Right cardiac atrium (tissue), 5 donors: Measurements from ENCODE around the gene SQSTM1. TPM values are rescaled to one million over a fixed set of nuclear protein-coding genes. Genes with fewer than 3 reads are reported as not detected.
"Not testable (repeated sequence)": the region's sequence is repeated elsewhere in the genome, so short reads cannot be mapped to it uniquely, and the experiment has no call there.

ENCODE experiments used
- ATAC-seq, 2 donors: fragments of 200-7000 bp; cut with Tn5 transposase; one replicate each; pipeline versions ENCODE4 v1.8.0 to v1.9.1; 2020; ENCODE audit warnings: moderate library complexity in 2 of 2, mild to moderate bottlenecking in 1 of 2
- DNase-seq, 3 donors: peaks; one replicate each; pipeline ENCODE4 v3.0.0-alpha.2; 2020
- H3K27ac ChIP-seq: one replicate; pipeline ENCODE4 v1.5.1; 2013; ENCODE audit warnings: mild to moderate bottlenecking, low read length, control low read depth, moderate library complexity
- H3K27me3 ChIP-seq: one replicate; pipeline ENCODE4 v1.6.1; 2013; ENCODE audit not compliant: control insufficient read depth, insufficient read depth
- H3K4me1 ChIP-seq: one replicate; pipeline ENCODE4 v1.6.1; 2013; ENCODE audit warnings: low read length; ENCODE audit not compliant: control insufficient read depth, insufficient read depth
- H3K4me3 ChIP-seq: one replicate; pipeline ENCODE4 v1.5.1; 2013; ENCODE audit warnings: low read length, control low read depth
- H3K9me3 ChIP-seq: one replicate; pipeline ENCODE4 v1.6.1; 2013; ENCODE audit warnings: low read length; ENCODE audit not compliant: control insufficient read depth
- WGBS: extraction: QIAGEN DNeasy Blood & Tissue Kit; methylation state at CpG from one replicate; pipeline ENCODE4 v1.1.7; 2013; 5-methylcytosine and 5-hydroxymethylcytosine counted together
- intact Hi-C, 4 donors: fragments of 100-400 bp; cut with DNase I; formaldehyde crosslinking; loops; one replicate each; pipeline versions ENCODE4 v1.11.0 to v1.14.0; 2022 to 2023
- polyA plus RNA-seq: library from polyadenylated mRNA; stranded (reverse); fragments of 200-250 nt; gene quantifications from one replicate; pipeline ENCODE4 v1.2.3, GENCODE V29; 2013
- total RNA-seq, 4 donors: library from RNA; stranded (reverse); fragmentation: NEBNext Ultra II Directional; extraction: Animal tissue kit (Norgen Biotek cat#: 25700); gene quantifications; one replicate each; pipeline ENCODE4 v1.2.1, GENCODE V29; 2021
- donor health status: healthy with polysubstance abuse.
- donor health status: DM: no; HTN: yes; CAD: no.
- donor health status: DM: no; HTN: no; CAD: no.
- donor health status: DM: no; HTN: yes; CAD: no; lungs with severe emphysema.
- donor health status: DM: yes; HTN: yes; CAD: no.

SQSTM1 gene
- total and polyA plus RNA-seq, 5 donors: 257 to 406 (median 349) TPM

- Histone ChIP-seq H3K4me1 (no peaks in the 10 kb centered on the region), H3K27ac (no peak overlapping the region), H3K4me3 (no peak overlapping the region), H3K27me3 (no peaks in the 10 kb centered on the region), H3K9me3 (no peaks in the 10 kb centered on the region)
- intact Hi-C loops: no loop called here
- WGBS: 53% methylated on average over 17 of the region's 17 CpGs
- ATAC-seq (peak; percentile 60 to 71), DNase-seq (peak; percentile 85 to 90 (median 89))
These were observed 49.7 kb downstream of the SQSTM1 start for GRCh38 chr5:179870403-179870903.

- no peak overlapping the region for H3K4me3 ChIP-seq
- DNase-seq (no peak), ATAC-seq (no peak)
- H3K27me3 ChIP-seq: no peaks in the 10 kb centered on the region
- H3K27ac ChIP-seq: no peak overlapping the region
- no peaks in the 10 kb centered on the region for H3K4me1 ChIP-seq
- no peaks in the 10 kb centered on the region for H3K9me3 ChIP-seq
- WGBS: 87% methylated on average over 3 of the region's 3 CpGs
- intact Hi-C loops: no loop called here
These were observed 50.2 kb downstream of the SQSTM1 start for GRCh38 chr5:179870952-179871351.

DNA sequence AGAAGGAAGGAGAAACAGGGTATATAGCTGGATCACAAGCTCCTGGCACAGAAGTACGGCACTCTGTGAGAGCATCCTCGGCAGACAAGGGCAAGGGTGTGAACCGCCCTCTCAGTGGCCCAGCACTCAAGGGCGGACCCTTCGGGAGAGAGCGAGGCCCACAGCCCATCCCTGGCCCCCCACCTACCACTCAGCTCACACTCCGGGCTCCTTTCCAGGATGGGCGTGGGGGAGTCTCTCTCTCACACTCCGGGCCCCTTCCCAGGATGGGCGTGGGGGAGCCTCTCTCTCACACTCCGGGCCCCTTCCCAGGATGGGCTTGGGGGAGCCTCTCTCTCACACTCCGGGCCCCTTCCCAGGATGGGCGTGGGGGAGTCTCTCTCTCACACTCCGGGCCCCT, 50.8 kb downstream of the SQSTM1 start:
- intact Hi-C loops, DNase-seq, H3K9me3 ChIP-seq: not testable (repeated sequence)

DNA sequence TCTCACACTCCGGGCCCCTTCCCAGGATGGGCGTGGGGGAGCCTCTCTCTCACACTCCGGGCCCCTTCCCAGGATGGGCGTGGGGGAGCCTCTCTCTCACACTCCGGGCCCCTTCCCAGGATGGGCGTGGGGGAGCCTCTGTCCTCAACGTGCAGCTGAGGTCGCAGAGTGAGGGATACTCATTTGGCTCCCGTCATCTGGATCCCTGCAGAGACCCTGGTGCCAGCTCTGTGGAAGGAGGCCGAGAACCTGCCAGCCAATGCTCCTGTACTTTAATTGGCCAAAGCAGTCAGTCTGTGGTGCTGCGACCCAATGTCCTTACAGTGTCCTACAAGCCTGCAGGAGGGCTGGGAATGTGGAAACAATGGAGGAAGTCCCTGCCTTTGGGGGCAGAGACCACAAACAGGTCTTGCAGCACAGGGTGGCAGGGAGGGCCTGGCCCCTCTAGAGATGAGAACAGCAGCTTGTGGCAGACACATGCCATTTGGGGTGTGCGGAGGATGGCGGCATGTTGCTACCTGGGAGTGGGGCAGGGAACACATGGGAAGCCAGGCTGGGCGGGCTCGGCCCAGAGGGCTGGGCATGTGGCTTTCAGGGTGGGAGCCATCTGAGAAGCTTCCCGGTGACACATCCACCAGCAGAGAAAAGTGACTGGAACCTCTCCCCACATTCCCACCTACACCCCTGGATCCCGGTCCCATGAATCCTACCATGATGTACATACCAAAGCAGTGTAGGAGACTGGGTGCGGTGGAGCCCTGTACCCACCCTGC, 51.5 kb downstream of the SQSTM1 start:
- 82% methylated on average over 15 of the region's 18 CpGs for WGBS
- Histone ChIP-seq H3K9me3 (no peaks in the 10 kb centered on the region), H3K4me1 (no peaks in the 10 kb centered on the region), H3K27me3 (no peaks in the 10 kb centered on the region), H3K4me3 (no peak overlapping the region), H3K27ac (no peak overlapping the region)
- intact Hi-C loops: no loop called here
- ATAC-seq (no peak), DNase-seq (no peak)

More for the DNA sequence above, 50.8 kb downstream of the SQSTM1 start:
- peak in 1 of 2 donors; percentile 40 for ATAC-seq
- not testable (repeated sequence) for H3K27ac ChIP-seq, H3K27me3 ChIP-seq, H3K4me1 ChIP-seq, H3K4me3 ChIP-seq
- 68% methylated on average over 14 of the region's 14 CpGs for WGBS

DNA sequence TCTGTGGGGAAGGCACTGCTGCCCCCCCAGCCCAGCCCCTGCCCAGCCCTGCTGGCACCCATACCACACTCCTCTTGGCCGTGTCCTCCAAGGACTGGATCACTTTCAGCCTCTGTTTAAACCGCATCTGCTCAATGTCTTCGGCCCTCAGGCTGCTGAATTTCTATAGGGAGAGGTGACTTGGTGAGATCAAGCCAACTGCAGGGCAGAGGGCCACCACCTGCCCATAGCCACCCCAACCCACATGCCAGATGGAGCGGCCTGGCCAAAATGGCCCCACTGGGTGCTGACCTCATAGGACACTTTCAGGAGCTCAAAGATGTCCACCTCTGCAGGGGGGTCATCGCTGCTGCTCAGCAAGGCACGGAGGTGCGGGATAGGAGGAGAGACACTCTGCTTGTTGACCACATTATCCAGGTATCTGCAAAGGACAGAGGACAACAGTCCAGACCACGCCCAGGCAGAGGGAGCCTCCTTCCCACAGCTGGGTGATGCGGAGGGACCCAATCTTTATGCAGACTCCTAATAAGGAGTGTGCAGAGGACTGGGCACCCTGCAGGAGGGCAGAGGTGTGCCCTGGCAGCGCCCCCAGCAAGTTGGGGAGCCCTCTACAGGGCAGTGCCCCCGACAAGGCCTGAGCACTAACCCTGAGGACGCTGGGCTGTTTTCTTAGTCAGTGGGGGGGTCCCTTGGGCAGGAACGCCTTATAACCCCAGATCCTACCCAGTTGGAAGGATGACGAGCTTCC, 52.3 kb downstream of the SQSTM1 start:
- intact Hi-C loops: no loop called here
- Histone ChIP-seq H3K9me3 (no peaks in the 10 kb centered on the region), H3K27me3 (no peaks in the 10 kb centered on the region), H3K4me3 (no peak overlapping the region), H3K4me1 (no peaks in the 10 kb centered on the region), H3K27ac (no peak overlapping the region)
- ATAC-seq (no peak), DNase-seq (no peak)
- 92% methylated on average over 14 of the region's 14 CpGs for WGBS

GRCh38 chr5:179873588-179874110, 52.9 kb downstream of the SQSTM1 start:
- whole genome bisulfite sequencing: 94% methylated on average over 7 of the region's 7 CpGs
- Histone ChIP-seq H3K27ac (no peak overlapping the region), H3K27me3 (no peaks in the 10 kb centered on the region), H3K9me3 (no peaks in the 10 kb centered on the region), H3K4me3 (no peak overlapping the region), H3K4me1 (no peaks in the 10 kb centered on the region)
- ATAC-seq (no peak), DNase-seq (no peak)
- intact Hi-C loops: no loop called here

- no peaks in the 10 kb centered on the region for H3K9me3 ChIP-seq
- WGBS: 95% methylated on average over 3 of the region's 3 CpGs
- H3K27me3 ChIP-seq: no peaks in the 10 kb centered on the region
- H3K4me1 ChIP-seq: no peaks in the 10 kb centered on the region
- no peak for DNase-seq
- no peak overlapping the region for H3K27ac ChIP-seq
- intact Hi-C loops: no loop called here
- no peak for ATAC-seq
- no peak overlapping the region for H3K4me3 ChIP-seq
These were observed 53.4 kb downstream of the SQSTM1 start for GRCh38 chr5:179874136-179874535.

DNA sequence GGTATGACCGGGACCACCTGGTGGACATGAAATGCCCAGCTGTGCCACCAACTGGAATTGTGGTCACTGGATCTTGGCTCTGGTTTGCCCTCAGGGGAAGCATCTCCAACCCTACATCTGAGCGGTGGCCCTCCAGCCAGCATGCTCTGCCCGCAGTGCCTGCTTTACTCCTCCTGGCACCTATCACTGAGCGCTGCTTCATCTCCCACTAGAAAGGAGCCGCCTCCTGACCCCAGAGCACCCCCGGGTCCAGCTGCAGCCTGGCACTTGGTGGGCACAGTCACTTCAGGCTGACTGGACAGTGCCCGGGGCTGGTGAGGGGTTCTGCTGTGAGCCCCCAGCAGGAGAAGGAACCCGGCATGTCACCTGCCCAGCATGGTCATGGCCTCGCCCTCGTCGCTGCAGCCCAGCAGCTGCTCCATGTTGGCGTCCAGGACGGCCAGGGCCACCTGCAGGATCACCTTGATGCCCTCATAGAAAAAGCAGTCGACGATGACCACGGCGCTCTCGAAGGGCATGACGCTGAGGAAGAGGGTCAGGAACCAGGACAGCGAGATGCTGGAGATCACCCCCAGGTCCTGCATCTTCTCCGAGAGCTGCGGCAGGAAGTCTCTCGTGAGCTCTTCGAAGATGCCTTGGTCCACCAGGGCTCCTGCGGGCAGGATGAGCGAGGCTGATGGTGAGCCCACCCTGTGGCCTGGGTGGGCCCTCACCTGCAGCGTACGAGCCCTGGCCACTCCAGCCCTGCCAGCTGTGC, 54.0 kb downstream of the SQSTM1 start:
- DNase-seq (peak in 1 of 3 donors; percentile 37), ATAC-seq (no peak)
- no peaks in the 10 kb centered on the region for H3K27me3 ChIP-seq
- intact Hi-C loops: no loop called here
- H3K27ac ChIP-seq: no peak overlapping the region
- H3K4me1 ChIP-seq: no peaks in the 10 kb centered on the region
- no peaks in the 10 kb centered on the region for H3K9me3 ChIP-seq
- no peak overlapping the region for H3K4me3 ChIP-seq
- WGBS: 97% methylated on average over 28 of the region's 28 CpGs

DNA sequence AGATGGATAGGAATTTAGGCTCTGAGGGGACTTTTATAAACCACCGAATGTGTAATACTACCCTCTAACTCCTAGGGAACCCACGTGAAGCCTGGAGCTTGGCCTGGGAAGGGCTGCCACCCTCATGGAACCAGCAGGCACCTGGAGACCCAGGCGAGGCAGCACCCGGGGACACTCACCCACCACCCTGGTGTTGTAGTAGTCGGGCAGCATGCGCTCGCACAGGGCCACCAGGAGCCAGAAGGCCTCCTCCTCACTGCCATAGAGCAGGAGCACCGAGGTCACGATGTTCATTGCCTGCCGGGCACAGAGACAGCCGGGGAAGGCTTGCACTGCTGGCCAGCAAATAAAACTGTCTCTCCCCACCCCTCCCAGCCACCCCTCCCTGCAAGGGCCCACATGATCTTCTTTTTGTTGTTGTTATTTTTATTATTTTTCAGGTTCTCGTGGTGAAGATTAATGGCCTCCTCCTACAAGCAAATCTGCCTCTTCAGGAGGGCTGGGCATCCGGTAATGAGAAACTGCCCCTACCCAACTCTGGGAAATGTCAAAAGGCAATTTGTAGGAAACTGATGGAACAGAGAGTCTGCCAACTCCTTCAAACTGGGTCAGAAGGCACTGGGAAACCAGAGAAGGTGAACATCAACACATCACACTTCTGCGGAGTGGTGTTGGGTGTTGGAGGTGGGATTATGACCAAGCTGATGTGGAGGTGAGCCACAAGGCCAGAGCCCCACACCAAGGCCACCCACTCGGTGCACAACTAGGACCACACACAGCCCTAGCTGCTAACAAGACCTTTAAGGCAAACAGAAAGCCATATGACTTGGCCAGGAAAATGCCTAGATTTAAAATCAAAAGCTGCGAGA, 55.3 kb downstream of the SQSTM1 start:
- H3K27ac ChIP-seq: no peak overlapping the region
- no peaks in the 10 kb centered on the region for H3K27me3 ChIP-seq
- no peak overlapping the region for H3K4me3 ChIP-seq
- 93% methylated on average over 16 of the region's 16 CpGs for WGBS
- H3K9me3 ChIP-seq: no peaks in the 10 kb centered on the region
- no peaks in the 10 kb centered on the region for H3K4me1 ChIP-seq
- ATAC-seq (no peak), DNase-seq (no peak)
- intact Hi-C loops: no loop called here

GRCh38 chr5:179876610-179876952, 55.9 kb downstream of the SQSTM1 start:
- H3K27ac ChIP-seq: no peak overlapping the region
- H3K4me1 ChIP-seq: no peaks in the 10 kb centered on the region
- 88% methylated on average over 3 of the region's 3 CpGs for WGBS
- intact Hi-C loops: no loop called here
- DNase-seq (no peak), ATAC-seq (no peak)
- no peaks in the 10 kb centered on the region for H3K27me3 ChIP-seq
- no peak overlapping the region for H3K4me3 ChIP-seq
- no peaks in the 10 kb centered on the region for H3K9me3 ChIP-seq
